RKO (cell line): ENCODE measurements around the gene CDYL2.
"Not testable (repeated sequence)": the region's sequence is repeated elsewhere in the genome, so short reads cannot be mapped to it uniquely, and the experiment has no call there.

Experiments used
- DNase-seq: peaks from one replicate; pipeline ENCODE4 v3.0.0-alpha.2; 2016; ENCODE audit warnings: low spot score

The CDYL2 gene, protein sequence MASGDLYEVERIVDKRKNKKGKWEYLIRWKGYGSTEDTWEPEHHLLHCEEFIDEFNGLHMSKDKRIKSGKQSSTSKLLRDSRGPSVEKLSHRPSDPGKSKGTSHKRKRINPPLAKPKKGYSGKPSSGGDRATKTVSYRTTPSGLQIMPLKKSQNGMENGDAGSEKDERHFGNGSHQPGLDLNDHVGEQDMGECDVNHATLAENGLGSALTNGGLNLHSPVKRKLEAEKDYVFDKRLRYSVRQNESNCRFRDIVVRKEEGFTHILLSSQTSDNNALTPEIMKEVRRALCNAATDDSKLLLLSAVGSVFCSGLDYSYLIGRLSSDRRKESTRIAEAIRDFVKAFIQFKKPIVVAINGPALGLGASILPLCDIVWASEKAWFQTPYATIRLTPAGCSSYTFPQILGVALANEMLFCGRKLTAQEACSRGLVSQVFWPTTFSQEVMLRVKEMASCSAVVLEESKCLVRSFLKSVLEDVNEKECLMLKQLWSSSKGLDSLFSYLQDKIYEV

DNA sequence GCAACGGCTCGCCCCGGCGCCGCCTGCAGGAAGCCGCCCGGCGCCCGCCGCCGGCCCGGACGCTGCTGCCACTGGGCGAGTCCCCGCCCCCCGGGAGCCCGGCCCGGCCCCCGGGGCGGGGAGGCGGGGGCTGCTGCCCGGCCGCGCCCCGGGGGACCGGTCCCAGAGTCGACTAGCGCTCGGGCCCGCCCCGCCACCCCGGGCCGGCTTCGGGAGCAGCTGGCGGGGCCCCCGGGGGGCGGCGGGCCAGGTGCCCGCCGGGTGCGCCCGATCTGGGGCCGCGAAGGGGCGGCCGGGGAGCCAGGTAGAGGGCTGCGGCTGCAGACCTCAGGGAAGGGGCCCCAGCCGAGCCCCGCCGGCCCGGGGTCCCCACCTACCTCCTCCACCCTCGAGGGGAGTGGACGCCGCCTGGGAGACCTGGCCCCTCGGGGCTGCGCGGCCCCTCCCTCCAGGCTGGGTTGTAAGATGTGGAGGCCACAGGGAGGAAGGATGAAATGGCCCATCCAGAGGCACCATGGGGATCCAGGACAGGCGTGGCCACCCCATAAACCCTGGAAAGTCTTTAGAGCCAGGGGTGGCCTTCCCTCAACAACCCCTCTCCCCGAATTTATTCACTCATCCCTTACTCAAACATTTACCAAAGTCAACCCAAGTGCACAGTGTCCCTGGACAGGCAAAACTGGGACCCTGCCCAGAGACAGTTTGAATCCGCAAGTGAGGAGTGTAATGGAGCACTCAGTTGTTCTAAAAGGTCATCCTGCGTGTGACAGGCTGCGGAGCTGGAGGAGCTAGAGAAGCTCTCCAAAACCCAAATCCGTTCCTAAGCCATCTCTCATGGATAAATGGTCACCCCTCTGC is at the start of gene CDYL2:
Gene CDYL2, minus strand, starts transcription at position 73 of the 858 bp plus-strand sequence. CDS start 425 bp downstream, outside the sequence.
- no peak for DNase-seq

DNA sequence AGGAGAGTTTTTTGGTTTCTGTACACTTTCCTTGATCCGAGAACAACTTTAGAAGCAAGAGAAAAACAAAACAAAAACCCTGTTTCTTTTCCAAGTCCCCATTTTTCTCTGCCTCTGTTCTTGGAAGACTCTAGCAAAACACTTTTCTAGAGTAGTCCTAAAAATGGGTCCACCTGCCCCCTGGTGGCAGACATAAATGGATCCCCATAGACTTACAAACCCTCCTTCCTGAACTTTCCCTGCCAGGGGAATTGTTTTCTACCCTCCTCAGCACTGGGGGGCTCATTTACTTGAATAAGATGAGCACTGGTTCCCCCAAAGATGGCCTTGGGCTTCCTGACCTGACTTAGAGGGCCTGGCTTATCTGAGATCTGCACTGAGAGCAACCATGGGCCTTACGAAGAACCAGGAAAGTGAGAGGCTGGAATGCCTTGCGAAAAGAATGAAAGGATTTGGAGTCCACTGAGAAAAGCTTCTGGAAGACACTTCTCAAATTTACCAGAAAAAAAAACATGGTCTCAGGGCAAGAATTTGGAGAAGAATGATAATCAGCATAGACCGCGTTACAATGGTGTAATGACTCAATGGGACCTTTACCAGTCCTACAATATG is 48.0 kb upstream of the CDYL2 start:
- peak; percentile 29 for DNase-seq

DNA sequence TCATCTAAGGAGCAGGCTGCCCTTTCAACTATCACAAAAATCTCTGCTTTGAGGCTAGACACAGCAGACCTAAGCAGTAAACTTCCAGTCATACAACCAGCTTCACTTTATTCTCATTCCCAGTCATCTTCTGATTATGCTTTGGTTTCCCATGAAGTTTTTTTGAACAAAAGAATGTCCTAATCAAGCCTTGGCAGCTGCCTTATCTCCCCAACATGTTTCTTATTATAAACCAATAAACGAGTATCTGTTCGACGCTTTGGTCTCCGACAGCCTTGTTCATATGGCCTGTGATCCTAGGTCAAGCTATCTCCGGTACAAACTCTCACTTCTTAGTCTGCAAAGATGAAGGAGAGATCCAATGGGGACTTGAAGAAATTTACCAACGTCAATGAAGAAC is 47.4 kb upstream of the CDYL2 start:
- no peak for DNase-seq

DNA sequence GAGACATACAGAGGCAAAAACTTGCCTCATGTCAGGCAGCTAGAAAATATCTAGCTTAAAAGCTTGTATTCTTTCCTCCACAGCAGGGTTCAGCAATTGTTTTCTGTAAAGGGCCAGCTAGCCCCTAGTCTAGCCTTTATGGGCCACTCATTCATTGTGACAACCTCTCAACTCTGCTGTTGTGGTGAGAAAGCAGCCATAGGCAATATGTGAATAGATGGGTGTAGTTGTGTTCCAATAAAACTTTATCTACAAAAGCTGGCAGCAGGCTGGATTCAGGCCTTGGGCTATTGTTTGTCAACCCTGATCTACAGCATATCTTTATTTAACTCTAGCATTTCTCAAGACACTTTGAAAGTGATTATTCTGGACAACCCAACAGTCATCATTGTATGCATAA is 46.4 kb upstream of the CDYL2 start:
- no peak for DNase-seq

DNA sequence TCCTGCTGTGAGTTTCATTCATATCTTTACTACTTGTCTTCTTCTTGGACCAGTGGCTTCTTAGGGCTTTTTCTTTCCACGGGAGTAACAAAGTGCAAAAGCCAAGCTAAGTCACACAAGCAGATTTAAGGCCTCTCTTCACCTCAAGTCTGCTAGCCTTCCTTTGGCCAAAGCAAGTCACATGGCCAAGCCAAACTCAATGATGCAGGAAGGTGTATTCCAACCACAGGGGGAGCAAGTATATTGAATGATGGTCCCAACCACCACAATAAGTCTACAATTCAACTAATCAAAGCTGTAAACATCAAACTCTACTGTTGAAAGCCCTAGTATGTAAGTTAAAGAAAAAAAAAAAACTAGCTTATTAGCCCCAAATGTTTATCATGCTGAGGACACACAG is 44.5 kb upstream of the CDYL2 start:
- no peak for DNase-seq

DNA sequence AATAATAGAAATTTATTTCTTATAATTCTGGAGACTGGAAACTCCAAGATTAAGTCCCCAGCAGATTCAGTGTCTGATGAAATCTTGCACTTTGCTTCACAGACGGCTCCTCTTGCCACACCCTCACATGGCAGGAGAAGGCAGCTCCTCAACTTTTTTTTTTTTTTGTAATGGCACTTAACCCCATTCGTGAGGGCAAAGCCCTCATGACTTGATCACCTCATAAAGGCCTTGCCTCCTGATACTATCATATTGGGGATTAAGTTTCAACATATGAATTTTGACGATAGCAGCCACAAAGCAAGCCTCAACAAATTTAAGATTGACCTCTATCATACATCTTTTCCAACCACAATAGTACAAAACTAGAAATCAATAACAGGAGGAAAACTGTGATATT is 42.3 kb upstream of the CDYL2 start:
- DNase-seq = no peak

DNA sequence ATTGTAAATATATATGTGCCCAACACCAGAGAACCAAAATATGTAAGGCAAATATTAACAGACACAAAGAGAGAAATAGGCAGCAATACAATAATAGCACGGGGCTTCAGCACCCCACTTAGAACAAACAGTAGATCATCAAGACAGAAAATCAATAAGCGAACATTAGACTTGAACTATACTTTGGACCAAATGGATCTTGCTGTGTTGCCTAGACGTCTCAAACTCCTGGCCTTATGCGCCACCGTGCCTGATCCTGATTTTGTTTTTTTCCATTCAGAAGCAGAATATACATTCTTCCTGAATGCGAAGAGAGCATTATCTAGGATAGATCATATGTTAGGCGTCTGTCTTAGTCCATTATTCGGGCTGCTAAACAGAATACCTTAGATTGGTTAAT is 41.9 kb upstream of the CDYL2 start:
- DNase-seq = no peak

DNA sequence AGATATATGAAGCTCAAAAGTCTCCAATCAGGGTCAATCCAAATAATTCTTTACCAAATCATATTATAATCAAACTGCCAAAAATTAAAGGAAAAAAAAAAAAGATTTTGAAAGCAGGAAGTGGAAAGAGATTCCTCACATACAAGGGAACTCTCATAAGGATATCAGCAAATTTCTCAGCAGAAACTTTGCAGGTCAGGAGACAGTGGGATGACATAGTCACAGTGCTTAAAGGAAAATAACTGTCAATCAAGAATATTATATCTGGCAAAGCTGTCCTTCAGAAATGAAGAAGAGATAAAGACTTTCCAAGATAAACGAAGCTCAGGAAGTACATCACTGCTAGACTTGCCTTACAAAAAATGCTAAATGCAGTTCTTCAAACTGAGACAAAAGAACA is 40.0 kb upstream of the CDYL2 start:
- DNase-seq = no peak

DNA sequence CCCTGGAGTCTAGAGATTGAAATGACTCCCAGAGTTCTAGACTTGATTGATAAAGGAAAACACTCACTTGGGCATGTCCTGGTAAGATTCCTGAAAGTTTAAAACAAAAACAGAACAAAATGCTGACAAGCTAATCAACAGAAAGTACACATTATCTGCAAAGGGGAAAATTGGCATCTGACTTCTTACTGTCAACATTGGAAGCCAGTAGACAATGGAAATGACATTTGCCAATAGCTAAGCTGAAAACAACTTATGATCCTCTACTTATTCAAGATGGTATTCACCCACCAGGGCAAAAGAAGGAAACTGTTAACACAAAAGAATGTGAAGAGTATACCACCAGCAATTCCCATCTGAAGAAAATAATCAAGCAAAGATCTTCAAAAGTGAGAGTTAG is 36.8 kb upstream of the CDYL2 start:
- DNase-seq = no peak

DNA sequence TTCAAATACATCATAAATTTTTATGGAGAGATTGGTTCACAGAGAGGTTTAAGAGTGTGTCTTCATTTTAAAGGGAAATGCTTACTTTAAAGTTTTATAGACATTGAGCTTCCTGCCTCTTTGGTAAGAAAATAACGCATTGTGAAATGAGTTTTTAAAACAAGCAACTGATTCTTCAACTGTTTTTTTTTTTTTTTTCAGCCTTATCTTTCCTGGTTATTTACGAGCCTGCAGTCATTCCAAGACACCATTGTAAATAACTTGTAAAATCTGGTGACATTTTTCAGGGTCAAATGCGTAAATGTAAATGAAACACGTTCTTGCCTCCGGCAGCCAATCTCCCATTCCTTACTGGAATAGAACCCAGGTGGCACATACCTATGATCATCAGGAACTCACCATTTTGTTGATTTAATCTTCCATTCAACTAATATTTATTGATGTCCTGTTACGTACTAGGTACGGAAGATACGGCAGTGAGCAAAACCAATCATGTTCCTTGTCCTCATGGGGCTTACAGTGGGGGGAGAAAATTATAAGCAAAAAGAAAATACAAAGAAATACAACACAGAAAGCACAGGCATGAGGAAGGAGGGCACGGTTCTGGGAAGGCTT is 33.2 kb upstream of the CDYL2 start:
- no peak for DNase-seq

DNA sequence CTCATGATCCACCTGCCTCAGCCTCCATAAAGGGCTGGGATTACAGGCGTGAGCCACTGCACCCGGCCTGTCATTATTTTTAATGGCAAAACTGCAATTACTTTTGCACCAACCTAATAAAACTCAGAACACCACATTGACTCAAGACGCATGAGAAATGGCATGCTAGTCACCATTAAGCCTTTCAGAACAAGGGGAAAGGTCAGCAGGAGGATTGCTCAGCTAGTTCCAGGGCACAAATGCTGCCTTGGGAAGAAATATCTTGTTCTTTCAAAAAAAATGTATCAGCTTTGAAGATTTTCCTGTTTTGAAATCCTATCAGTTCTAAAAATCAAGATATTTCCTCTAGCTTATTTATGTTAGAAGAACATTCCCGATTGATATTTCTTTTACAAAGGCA is 32.4 kb upstream of the CDYL2 start:
- no peak for DNase-seq

DNA sequence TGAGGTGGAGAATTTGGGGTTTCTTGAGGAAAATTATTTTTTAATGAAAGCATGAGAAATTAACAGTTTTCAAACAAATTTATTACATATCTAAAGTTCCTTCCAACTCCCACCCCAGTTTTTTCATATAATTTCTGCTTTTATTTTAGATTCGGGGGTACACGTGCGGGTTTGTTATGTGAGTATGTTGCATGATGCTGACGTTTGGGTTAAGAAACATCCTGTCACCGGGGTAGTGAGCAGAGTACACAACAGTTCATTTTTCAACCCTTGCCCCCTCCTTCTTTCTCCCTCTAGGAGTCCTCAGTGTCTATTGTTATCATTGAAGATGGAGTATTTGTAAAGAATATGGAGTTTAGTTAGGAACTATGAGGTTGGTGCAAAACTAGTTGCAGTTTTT is 31.8 kb upstream of the CDYL2 start:
- DNase-seq = no peak

DNA sequence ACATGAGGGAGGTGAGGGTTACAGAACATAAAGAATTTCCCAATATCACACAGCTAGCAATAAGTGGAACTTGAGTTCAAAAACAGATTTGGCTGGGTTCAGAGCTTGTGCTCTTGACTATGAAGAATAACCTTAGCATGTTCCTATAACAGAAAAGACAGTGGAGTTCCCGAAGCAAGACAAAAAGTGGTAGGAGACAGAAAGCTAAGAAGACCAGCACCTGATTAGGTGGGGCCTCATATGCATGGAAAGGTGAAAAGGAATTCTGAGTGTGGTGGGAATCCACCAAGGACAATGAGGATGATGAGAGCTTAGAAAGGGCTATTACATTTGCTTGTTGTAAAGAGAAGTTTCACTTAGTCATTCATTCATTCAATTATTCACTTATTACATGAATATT is 26.6 kb upstream of the CDYL2 start:
- no peak for DNase-seq

DNA sequence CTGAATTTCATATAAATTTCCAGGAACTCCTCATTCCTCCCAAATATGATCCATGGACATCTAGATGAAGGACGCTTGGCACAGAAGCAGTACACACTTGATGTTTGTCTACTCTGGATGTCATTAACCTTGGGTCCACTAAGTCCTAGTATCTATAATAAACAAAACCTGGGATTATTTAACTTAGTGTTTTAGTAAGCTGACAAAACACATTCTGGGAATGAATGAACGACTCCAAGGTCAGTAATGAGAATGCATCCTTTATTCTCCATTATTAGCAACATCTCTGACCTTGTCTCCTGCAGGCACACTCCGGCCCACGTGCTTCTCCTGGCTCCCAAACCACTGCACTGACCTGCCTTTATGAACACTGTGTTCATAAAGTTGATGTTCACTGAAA is 24.1 kb upstream of the CDYL2 start:
- DNase-seq = no peak

DNA sequence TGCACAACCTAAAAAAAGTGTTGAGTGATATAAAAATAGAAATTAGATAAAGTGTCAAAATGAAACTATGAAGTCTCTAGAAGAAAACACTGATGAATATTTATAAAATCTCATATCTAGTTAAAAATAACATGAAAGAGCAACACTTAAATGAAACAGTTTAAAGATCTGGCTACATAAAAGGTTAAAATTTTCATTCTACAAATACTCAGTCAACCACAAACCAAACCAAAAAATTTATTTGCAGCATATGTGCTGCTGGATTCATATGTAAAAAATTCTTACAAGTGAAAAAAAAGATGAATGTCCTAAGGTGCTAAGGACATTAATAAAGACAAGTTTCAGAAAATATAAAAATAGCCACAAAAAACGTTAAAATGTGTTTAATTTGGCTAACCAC is 22.6 kb upstream of the CDYL2 start:
- no peak for DNase-seq

DNA sequence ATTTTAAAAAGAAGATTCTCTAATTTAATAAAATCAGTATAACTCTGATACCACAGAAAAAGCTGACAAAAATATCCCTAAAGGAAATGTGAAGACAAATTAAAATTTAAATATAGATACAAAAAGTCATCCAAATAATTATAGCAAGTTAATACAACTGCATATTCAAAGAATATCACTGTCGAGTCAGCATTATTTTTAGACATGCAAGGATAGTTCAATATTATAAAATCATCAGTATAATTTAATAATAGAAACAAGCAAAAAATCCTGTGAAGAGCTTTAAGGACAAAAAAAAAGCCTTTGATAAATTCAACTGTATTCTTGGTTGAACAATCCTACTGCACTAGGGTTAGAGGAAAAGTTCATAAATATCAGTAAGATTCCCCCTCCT is 21.0 kb upstream of the CDYL2 start:
- DNase-seq = no peak

DNA sequence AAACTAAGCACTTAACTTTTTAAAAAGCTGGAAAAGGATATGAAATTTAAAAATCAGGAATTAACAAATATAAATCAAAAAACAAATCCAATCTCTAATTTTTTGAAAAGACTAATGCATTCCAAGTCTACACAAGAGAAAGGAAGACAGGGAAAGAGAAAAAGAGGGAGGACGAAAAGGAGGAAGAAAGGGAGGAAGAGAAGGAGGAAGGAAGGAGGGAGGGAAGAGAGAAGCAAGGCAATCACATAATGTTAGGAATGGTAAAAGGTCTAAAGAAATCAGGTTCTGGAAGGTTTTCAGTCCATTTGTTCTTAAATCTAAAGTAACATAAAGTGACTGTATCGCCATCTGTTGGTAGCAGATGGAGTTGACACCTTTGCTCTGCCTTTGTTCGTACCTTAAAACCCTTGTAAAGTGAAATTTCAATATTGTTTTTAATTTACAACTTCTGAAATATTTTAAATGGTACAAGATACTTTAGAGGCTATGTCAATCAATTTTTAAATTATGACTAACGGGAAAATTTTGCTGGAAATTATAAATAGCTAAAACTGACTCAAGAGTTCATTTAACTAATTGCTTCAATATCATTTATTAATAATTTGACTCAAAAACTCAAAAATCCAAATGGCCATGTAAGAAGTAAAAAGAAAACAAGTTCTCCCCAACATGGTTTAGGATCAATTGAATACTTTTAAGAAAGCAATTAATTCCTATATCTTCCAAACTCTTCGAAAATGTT is 20.4 kb upstream of the CDYL2 start:
- DNase-seq = peak; percentile 71

DNA sequence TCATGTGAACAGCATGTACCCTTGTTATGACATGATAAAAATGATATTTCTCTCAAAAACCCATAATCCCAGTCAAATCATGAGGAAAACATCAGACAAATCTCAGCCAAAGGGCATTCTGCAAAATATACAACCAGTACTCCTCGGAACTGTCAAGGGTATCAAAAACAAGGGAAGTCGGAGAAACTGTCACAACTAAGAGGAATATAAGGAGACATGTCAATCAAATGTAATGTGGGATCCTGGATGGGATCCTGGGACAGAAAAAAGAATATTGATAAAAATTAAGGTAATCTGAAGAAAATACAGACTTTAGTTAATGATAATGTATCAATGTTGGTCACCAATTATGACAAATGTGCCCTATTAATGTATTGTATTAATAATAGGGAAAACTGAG is 15.6 kb upstream of the CDYL2 start:
- DNase-seq = no peak

DNA sequence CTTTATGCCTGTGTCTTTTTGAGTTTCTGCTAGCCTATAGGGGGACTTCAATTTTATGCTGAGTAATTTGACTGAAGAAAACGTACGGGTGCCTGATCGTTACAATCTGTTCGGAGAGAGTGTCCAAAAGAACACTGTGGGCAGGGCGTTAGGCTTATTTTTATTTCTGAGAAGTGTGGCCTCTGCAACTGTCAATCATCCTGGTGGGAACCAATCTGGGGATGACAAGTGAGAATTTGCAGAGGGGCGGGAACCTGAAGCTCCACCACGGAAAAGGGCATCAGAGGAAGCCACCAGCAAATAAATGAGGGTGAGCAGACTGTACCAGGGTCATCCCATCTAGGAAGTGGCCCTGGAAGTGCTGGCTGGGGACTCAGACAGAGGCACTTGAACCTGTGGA is 12.0 kb upstream of the CDYL2 start:
- no peak for DNase-seq

DNA sequence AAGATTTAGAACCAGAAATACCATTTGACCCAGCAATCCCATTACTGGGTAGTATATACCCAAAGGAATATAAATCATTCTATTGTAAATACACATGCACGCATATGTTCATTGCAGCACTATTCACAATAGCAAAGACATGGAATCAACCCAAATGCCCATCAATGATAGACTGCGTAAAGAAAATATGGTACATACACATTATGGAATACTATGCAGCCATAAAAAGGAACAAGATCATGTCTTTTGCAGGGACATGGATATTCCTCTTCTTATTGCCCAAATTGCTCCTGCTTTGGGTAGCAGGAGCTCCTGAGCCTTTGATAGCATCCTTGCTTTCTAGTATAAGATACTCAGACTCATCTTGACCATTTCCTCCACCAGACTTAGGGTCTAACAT is 10.9 kb upstream of the CDYL2 start:
- DNase-seq = not testable (repeated sequence)

DNA sequence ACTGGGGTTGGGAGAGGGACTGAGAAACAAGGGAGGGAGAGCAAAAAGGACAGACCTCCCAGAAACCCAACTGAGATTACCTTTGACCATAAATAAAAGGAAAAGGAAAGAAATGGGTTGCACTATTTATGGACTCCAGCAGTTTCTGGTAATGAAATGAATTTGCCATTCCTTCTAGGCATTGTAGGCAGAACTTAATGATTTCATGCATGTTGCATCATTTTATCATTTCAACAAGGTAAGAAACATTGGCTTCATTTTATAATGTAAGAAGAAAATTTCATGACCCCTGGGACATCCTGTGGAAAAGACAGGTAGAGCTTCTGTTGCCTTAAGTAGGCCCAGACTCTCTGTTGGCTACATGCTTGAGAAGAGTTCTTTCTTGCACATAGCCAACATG is 8.2 kb upstream of the CDYL2 start:
- DNase-seq = no peak

DNA sequence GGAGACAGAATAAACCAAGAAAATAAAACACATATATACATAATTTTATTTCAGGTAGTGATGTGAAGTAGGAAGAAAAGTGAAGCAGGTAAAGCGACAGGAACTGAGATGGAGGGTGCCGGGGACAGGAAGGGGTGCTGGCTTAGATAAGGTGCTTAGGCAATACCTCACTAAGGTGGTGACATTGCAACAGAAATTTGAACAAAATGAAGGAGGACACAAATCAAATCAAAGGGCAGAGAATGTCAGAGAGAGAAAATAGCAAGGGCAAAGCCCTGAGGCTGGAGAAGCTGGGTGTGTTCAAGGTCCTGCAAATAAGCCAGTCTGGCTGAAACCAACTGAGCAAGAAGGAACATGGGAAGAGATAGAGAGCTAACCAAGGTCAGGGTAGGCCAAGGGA is 5.0 kb upstream of the CDYL2 start:
- no peak for DNase-seq
